COR-L47 (cell line): ENCODE data around the gene NALCN.
"Not testable (repeated sequence)": the region's sequence is repeated elsewhere in the genome, so short reads cannot be mapped to it uniquely, and the experiment has no call there.

Experiments
- DNase-seq: peaks from one replicate; lab custom pipeline; 2025; lab: John Stamatoyannopoulos, UW

The NALCN gene

GRCh38 chr13:101341464-101341863 lies 74.8 kb downstream of the NALCN start:
- no peak for DNase-seq

- no peak for DNase-seq
These were observed 77.1 kb downstream of the NALCN start for GRCh38 chr13:101339202-101339601.

GRCh38 chr13:101332583-101332982 lies 83.7 kb downstream of the NALCN start:
- no peak for DNase-seq

GRCh38 chr13:101331731-101332130 lies 84.6 kb downstream of the NALCN start:
- no peak for DNase-seq

- DNase-seq = no peak
These were observed 88.4 kb downstream of the NALCN start for GRCh38 chr13:101327871-101328270.

GRCh38 chr13:101326710-101327109 lies 89.6 kb downstream of the NALCN start:
- DNase-seq = no peak

GRCh38 chr13:101325423-101325822 lies 90.9 kb downstream of the NALCN start:
- peak; percentile 71 for DNase-seq

GRCh38 chr13:101323601-101324000 lies 92.7 kb downstream of the NALCN start:
- DNase-seq = no peak

GRCh38 chr13:101317986-101318523 lies 98.3 kb downstream of the NALCN start:
- no peak for DNase-seq

- not testable (repeated sequence) for DNase-seq
These were observed 102.8 kb downstream of the NALCN start for GRCh38 chr13:101313479-101313878.

- DNase-seq = no peak
These were observed 107.2 kb downstream of the NALCN start for GRCh38 chr13:101309014-101309619.

- no peak for DNase-seq
These were observed 107.9 kb downstream of the NALCN start for GRCh38 chr13:101308247-101309013.

- DNase-seq = no peak
These were observed 109.1 kb downstream of the NALCN start for GRCh38 chr13:101307181-101307701.

GRCh38 chr13:101306773-101307172 lies 109.5 kb downstream of the NALCN start:
- DNase-seq = no peak

GRCh38 chr13:101305981-101306411 lies 110.3 kb downstream of the NALCN start:
- no peak for DNase-seq

GRCh38 chr13:101303521-101303920 lies 112.8 kb downstream of the NALCN start:
- DNase-seq = no peak

GRCh38 chr13:101301053-101301452 lies 115.3 kb downstream of the NALCN start:
- DNase-seq = no peak

- DNase-seq = no peak
These were observed 115.8 kb downstream of the NALCN start for GRCh38 chr13:101300531-101300930.

- DNase-seq = no peak
These were observed 117.8 kb downstream of the NALCN start for GRCh38 chr13:101298517-101298916.

- DNase-seq = no peak
These were observed 118.5 kb downstream of the NALCN start for GRCh38 chr13:101297794-101298193.

GRCh38 chr13:101292711-101293110 lies 123.6 kb downstream of the NALCN start:
- DNase-seq = no peak

GRCh38 chr13:101291646-101292515 lies 124.4 kb downstream of the NALCN start:
- no peak for DNase-seq
